Astrocyte (in vitro differentiated cells and primary cell): ENCODE data around the gene CCN5. TPM values are rescaled to one million over a fixed set of nuclear protein-coding genes. Genes with fewer than 3 reads are reported as not detected.

ENCODE experiments used
- total RNA-seq: library from RNA; stranded (reverse); gene quantifications from 2 replicates; pipeline ENCODE4 v1.2.1, GENCODE V29; 2021

Gene CCN5
- total RNA-seq, 1 donor from 2014 or later = not detected

Other genes with a start within 250 kb of the CCN5 start
- 23.3 and 25.2 TPM in 2 replicates for gene TTPAL, start 239.5 kb upstream of the CCN5 start, total RNA-seq
- gene SERINC3, start 193.3 kb upstream of the CCN5 start, total RNA-seq = 94.3 and 107 TPM in 2 replicates
- 27.8 and 30.1 TPM in 2 replicates for gene PKIG, start 132.8 kb upstream of the CCN5 start, total RNA-seq
- 67.5 and 68.5 TPM in 2 replicates for gene ADA, start 63.7 kb upstream of the CCN5 start, total RNA-seq
- 0.14 and 0.17 TPM in 2 replicates for gene KCNK15, start 30.5 kb downstream of the CCN5 start, total RNA-seq
- gene RIMS4, start 95.2 kb downstream of the CCN5 start, total RNA-seq = 0.48 and 0.53 TPM in 2 replicates
- 228 and 236 TPM in 2 replicates for gene YWHAB, start 170.3 kb downstream of the CCN5 start, total RNA-seq
- 48.7 and 50.2 TPM in 2 replicates for gene PABPC1L, start 194.7 kb downstream of the CCN5 start, total RNA-seq
- gene TOMM34, start 245.0 kb downstream of the CCN5 start, total RNA-seq = 36.9 and 45.8 TPM in 2 replicates